Right renal pelvis (tissue), 4 donors: ENCODE measurements around the gene NT5DC2. TPM values are rescaled to one million over a fixed set of nuclear protein-coding genes. Genes with fewer than 3 reads are reported as not detected.

Experiments
- DNase-seq, 4 donors: peaks; one replicate each; pipeline ENCODE4 v3.0.0-alpha.2; 2013; ENCODE audit warnings: low read depth in 4 of 4, low spot score in 3 of 4, missing footprints in 1 of 4
- polyA plus RNA-seq, 4 donors: library from polyadenylated mRNA; unstranded; fragments of 120-200 nt; gene quantifications; one replicate each; pipeline ENCODE4 v1.2.1, GENCODE V29; 2013; ENCODE audit not compliant: insufficient read length in 4 of 4

Gene NT5DC2
- polyA plus RNA-seq, 4 donors, result 130 to 160 (median 147) TPM

DNA sequence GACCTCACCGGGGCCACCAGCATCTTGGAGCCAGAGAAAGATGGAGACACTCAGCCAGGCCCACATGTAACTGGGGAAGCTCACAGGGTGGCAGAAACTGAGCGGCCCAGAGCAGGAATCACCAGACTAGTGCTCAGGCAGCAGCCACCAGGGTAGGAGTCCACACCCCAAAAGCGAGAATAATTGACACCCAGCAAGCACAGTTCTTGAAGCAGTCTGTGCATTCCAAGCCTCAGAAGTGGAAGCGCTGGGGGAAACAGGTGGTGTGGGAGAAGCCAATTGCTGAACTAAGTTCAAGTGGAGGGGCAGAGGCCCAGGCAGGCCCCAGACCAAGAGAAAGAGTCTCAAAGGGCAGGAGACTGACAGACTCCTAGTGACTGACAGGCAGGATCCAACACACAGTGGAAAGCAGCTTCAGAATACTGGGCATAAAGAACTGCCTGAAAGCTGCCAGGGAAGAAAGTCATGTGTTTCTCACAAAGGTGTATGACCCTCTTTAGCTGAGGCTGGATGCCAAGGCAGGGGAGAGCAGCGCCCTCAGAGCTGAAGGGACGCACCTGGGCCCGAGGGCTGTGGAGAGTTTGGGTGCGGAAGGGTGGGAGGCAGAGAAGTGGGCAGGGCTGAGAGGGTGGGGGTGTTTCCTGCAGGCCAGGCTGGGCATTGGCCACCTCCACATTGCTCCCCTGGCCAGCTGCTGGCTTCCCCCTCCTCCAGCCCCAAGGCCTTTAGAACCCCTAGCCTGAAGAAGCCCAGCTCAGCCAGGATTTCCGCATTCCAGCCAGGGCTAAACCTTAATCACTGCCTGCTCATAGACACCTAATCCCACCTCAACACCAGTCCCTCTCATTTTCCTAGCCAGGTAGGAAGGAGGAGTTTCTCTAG, 7.7 kb downstream of the NT5DC2 start:
- no peak for DNase-seq

DNA sequence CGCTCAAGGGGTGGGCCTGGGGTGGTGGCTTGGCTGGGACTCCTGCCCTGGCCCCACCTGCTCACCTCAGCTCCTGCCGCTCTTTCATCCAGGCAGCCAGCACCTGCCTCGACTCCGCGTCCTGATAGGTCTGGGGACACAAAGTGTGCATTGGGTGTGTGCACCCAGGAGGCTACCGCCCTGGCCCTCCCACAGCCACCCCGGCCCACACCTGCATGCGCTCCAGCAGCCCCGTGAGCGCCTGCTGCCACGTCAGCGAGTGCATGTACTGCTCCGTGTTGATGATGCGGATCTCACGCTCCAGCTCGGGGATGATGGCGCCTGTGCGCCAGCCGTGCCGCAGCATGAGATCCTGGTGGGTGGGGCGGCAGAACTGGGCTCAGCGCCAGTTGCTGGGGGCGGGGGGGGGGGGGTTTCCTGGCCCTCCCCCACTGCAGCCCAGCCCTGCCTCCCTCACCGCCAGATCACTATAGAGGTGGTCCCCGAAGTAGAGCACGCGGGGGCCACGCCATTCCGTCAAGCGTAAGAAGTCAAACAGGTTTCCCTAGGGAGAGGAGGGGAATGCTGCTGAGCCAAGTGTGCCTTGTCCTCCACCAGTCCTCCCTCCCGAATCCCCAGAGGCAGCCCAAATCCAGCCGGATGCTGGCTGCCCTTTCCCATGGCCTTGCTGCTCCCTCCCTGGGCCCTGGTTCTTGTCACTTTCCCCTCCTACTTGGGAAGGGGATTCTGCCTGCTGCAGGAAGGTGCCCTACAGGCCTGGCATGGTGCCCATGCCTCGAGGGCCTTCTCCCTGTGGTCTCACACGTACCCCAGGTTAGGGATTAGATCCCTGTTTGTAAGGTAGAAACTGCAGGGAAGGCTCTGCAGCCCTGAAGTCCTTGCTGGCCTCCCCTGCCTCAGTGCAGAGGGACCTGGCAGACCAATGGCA, 8.6 kb downstream of the NT5DC2 start:
- DNase-seq, result no peak

DNA sequence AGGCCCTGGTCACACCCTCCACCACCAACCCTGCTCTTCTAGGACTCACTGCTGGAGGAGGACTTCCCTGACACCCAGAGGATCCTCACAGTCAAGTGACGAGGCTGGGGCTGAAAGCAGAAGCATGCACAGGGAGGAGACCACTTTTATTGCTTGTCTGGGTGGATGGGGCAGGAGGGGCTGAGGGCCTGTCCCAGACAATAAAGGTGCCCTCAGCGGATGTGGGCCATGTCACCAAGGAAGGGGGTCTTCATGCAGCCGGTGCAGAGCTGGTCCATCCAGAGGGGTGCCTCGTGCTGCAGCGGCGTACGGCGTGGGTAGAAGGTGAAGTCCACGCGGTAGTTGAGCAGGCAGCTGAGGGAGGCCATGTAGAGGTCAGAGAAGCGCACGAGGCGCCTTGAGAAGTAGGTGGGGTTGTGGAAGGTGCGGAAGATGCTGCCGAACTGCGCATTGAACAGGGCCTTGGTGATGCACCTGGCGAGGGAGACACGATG, 9.4 kb downstream of the NT5DC2 start:
- no peak for DNase-seq

DNA sequence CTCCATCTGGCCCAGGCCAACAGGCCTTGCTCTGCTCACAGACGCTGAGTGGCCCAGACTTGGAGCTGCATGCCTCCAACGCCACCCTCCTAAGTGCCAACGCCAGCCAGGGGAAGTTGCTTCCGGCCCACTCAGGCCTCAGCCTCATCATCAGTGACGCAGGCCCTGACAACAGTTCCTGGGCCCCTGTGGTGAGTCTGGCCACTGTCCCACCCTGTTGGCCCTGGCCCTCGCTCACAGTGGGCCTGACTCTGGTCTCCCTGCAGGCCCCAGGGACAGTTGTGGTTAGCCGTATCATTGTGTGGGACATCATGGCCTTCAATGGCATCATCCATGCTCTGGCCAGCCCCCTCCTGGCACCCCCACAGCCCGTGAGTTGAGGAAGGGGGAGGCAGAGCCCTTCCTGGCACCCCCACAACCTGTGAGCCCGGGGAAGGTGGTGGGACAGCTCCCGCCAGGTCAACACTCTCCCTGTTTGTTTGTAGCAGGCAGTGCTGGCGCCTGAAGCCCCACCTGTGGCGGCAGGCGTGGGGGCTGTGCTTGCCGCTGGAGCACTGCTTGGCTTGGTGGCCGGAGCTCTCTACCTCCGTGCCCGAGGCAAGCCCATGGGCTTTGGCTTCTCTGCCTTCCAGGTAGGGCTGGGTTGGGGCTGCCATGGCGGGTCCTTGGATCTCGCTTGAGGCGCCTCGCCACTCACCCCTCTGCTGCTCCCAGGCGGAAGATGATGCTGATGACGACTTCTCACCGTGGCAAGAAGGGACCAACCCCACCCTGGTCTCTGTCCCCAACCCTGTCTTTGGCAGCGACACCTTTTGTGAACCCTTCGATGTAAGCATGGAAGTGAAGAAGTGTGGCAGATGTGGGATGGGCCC, 10.0 kb downstream of the NT5DC2 start:
- no peak for DNase-seq

DNA sequence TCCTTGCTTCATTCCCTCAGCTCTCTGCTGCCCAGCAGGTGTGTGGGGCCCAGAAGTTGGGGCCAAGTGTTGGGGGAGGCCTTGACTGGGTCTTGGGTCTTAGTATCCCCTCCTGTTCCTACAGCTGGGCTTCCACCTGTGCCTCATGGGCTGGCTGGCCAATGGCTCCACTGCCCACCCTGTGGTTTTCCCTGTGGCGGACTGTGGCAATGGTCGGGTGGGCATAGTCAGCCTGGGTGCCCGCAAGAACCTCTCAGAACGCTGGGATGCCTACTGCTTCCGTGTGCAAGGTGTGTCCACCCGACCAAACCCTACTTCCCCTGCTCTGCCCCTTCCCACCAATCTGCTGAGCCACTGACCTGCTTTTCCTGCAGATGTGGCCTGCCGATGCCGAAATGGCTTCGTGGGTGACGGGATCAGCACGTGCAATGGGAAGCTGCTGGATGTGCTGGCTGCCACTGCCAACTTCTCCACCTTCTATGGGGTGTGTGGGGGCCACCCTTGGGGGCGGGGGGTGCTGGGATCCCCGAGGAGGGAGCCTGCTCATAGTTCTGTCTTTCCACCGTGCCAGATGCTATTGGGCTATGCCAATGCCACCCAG, 10.9 kb downstream of the NT5DC2 start:
- DNase-seq, result no peak

DNA sequence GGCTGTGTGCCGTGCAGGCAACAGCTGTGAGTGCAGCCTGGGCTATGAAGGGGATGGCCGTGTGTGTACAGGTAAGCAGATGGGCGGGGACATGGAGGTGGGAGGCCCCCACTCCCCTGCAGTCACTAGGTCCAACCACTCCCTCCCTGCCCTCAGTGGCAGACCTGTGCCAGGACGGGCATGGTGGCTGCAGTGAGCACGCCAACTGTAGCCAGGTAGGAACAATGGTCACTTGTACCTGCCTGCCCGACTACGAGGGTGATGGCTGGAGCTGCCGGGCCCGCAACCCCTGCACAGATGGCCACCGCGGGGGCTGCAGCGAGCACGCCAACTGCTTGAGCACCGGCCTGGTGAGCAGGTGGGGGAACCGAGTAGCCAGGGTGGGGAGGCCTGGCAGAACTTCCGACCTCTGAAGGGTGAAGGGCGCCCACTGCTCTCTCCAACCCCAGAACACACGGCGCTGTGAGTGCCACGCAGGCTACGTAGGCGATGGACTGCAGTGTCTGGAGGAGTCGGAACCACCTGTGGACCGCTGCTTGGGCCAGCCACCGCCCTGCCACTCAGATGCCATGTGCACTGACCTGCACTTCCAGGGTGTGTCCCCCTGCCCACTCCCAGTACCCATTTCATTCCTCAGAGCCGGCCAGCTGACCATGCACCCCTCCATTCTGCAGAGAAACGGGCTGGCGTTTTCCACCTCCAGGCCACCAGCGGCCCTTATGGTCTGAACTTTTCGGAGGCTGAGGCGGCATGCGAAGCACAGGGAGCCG, 11.6 kb downstream of the NT5DC2 start:
- no peak for DNase-seq

DNA sequence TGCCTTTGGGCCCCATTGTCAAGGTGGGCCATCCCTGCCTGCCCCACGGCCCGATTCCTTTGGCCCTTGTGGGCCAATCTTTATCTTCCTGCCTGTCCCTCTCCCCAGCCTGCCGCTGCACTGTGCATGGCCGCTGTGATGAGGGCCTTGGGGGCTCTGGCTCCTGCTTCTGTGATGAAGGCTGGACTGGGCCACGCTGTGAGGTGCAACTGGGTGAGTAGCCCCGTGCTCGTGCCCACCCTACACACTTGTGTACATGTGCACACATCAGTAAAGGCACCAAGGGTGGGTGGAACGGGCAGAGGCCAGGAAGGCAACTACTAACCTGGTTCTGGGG, 12.2 kb downstream of the NT5DC2 start:
- DNase-seq, result no peak

DNA sequence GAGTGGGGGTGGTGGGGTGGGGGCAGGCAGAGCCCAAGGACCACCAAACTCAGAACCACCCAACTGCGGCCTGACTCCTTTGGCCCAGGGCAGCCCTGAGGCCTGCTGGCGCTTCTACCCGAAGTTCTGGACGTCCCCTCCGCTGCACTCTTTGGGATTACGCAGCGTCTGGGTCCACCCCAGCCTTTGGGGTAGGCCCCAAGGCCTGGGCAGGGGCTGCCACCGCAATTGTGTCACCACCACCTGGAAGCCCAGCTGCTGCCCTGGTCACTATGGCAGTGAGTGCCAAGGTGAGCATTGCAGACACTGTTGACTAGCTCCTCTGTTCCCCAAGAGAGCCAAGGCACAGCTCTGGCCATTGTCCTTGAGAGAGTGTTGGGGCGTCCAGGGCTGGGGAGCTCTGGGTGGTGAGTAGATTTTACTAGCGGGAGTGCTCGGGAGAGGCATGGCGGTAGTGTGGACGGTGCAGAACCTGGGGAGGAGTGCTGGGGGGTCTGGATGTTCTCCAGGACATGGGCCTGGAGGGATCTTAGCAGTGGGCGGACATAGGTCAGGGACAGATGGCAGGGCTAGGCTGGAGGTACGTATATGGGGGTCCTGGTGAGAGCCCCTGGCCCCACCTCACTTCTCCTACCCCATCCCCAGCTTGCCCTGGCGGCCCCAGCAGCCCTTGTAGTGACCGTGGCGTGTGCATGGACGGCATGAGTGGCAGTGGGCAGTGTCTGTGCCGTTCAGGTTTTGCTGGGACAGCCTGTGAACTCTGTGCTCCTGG, 12.8 kb downstream of the NT5DC2 start:
- no peak for DNase-seq

DNA sequence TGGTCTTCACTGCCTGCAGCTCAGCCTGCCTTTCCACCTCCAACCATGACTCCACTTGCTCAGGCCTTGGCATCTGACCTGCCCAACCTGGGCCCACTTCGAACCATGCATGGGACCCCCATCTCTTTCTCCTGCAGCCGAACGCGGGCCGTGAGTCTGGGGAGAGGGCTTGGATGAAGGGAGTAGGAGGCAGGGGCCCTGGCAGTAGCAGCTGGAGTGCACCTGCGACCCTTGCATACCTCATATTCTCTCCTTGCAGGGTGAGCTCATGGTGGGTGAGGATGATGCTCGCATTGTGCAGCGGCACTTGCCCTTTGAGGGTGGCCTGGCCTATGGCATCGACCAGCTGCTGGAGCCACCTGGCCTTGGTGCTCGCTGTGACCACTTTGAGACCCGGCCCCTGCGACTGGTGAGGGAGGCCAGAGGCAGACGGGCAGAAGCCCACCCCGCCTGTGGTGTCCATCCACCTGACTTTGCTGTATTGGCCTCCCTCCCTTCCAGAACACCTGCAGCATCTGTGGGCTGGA, 13.5 kb downstream of the NT5DC2 start:
- DNase-seq, result no peak

DNA sequence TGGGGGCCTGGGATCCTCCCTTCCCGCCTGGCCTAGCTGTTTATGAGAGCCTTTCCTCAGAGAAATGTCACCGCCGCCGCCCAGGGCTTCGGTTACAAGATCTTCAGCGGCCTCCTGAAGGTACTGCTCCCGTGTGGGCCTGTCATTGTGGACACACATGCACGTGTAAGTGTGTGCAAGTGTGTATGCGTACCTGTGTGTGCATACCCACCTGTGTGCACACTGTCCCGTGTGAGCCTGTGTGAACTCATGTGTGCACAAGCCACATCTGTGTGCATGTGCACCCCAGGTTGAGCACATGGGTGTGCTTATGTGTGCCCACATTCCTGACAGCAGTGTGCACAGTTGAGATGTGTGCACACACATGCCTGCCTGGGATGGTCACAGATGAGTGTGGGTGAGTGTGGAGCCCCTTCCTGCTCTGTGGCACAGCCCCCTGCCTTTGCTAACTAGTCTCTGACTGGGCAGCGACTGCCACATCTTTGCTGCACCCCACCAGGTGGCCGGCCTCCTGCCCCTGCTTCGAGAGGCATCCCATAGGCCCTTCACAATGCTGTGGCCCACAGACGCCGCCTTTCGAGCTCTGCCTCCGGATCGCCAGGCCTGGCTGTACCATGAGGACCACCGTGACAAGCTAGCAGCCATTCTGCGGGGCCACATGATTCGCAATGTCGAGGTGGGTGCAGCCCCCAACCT, 14.1 kb downstream of the NT5DC2 start:
- DNase-seq, result no peak

DNA sequence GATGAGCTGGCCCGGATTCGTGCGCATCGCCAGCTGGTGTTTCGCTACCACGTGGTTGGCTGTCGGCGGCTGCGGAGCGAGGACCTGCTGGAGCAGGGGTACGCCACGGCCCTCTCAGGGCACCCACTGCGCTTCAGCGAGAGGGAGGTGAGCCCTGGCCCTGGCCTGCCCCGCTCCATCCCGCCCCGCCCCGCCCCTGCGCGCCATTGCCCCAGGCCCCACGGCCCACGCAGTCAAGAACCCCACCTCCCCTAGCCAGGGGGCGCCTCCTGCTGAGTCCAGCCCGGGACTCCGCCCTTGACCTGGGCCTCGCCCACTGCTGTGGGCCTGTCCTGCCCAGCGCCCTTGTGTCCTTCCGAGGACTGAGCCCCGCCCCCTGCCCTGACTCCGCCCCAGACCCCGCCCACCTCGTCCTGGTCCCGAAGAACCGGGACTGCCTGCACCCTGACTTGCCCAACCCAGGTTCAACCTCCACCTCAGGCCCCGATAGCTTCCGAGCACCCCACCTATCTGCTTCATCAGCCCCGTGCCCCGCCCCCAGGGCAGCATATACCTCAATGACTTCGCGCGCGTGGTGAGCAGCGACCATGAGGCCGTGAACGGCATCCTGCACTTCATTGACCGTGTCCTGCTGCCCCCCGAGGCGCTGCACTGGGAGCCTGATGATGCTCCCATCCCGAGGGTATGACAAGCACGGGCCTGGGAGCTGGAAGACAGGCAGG, 14.8 kb downstream of the NT5DC2 start:
- no peak for DNase-seq

DNA sequence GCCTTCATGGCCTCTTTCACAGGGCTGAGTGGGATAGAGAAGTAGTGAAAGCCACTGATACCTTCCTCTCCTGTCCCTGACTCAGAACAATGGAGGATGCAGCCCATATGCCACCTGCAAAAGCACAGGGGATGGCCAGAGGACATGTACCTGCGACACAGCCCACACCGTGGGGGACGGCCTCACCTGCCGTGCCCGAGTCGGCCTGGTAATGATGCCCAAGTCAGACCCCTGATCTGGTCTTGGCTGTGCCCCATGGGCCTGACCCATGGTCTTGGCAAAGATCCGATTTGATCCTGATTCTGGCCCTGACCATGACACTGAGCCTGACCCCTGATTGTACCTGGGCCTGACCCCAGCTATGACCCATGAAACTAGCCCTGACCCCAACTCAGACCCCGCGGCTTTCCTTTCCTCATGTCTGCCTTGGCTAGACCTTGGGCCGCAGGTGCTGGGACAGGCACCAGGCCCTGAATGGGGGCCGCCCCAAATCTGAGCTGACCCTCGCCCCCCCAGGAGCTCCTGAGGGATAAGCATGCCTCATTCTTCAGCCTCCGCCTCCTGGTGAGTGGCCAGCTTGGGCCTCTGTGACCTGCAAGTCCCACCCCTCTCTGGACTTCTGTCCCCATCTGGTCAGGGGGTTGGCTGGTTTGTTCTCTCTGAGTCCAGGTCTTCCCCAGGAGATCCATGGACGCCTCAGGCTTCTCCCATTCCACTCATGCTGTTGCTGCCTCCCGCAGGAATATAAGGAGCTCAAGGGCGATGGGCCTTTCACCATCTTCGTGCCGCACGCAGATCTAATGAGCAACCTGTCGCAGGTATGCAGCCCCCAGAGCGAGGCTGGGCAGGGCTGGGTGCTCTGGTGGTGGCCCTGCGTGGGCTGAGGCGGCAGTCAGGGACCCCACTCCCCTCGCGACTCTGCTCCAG, 15.6 kb downstream of the NT5DC2 start:
- no peak for DNase-seq

DNA sequence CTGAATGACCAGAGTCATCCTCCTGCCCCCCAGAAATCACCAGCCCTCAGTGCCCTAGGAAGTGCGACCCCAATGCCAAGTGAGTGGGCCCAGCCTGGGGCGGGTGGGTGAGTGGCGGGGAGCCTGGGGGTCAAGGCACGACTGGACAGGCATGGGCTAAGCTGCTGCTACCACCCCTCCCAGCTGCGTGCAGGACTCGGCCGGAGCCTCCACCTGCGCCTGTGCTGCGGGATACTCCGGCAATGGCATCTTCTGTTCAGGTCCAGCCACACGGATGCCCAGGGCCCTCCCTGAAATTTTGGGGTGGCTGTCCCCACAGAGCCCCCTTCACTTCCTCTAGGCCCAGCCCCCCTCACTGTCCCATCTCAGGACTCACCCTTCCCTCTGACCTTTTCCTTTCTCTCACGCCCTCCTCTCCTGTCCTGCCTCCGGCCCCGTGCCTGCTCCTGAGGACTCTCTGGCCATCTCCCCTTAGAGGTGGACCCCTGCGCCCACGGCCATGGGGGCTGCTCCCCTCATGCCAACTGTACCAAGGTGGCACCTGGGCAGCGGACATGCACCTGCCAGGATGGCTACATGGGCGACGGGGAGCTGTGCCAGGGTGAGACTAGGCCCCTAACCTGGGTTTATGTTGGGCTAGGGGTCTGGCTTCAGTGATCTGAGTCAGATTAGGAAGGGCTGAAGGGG, 17.0 kb downstream of the NT5DC2 start:
- DNase-seq, result no peak

DNA sequence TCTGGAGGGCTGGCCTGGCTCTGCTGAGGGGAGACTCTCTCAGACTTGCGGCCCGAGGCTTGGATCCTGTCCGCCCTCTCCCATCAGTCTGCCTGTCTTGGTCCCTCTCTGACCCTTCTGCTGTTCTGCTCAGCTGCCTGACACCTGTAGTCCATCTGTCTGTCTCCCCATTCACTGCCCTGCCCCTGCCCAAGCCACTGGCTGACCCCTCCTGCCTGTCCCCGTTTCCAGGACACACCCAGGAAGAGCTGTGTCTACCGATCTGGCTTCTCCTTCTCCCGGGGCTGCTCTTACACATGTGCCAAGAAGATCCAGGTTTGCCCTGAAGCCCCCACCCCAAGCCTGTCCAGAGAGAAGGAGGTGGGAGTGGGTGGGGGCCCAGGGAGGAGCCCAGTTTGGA, 18.5 kb downstream of the NT5DC2 start:
- no peak for DNase-seq

DNA sequence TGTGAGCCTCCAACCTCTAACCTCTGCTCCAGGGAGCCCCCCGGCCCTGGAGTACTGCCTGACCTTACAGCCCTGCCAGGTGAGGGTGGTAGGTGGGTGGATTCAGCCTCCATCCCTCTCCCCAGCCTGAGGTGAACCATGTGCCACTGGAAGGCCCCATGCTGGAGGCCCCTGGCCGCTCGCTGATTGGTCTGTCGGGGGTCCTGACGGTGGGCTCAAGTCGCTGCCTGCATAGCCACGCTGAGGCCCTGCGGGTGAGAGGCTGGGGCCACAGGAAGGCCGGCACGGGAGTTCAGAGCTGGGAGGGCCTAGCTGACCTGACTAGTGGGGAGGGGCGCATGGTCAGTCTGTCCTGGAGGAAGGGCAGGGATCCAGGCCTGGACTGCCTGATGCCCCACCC, 19.1 kb downstream of the NT5DC2 start:
- DNase-seq, result no peak

DNA sequence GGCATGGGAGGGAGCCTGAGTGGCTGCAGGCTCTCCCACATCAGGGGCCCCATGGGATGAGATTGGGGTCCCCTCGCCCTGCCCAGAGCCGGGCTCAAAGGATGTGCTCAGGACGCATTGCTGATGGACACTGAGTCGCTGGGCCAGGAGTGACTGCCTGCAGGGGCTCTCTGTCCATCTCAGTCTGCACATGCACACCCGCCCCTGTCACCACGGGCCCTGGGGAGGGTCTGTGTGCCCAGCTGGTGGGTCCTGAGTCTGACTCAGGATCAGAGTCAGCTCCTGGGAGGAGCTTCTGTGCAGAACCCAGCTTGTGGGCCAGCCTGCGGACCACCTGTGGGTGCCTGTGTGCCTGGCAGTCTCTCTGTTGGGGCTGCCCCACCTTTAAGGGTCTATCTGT, 20.4 kb downstream of the NT5DC2 start:
- no peak for DNase-seq
